NK-92 (cell line): ENCODE data around the gene ATP11A.

Source experiments
- DNase-seq: peaks from one replicate; lab custom pipeline; 2025; ENCODE audit not compliant: unreplicated experiment; lab: John Stamatoyannopoulos, UW

Gene ATP11A

GRCh38 chr13:112721198-112722104 is 31.6 kb downstream of the ATP11A start:
- no peak for DNase-seq

GRCh38 chr13:112722433-112723263 is 32.8 kb downstream of the ATP11A start:
- no peak for DNase-seq

DNA sequence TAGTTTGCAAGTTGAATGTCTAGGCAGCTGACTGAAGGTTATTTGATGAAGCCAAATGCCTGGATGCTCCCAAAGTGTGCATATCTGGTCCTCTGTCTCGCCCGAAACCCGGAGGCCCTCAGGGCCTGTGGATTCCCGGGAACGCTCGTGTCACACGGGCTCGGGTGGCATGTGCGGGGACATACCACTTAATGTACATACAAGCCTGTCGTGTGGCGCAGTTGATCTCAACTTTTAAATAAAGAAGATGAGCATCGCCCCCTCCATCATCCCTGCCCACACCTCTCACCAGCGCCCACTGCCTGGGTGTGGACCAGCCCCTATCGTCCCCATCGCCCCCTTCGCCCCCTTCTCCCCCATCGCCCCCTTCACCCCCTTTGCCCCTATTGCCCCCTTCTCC is 33.9 kb downstream of the ATP11A start:
- no peak for DNase-seq

DNA sequence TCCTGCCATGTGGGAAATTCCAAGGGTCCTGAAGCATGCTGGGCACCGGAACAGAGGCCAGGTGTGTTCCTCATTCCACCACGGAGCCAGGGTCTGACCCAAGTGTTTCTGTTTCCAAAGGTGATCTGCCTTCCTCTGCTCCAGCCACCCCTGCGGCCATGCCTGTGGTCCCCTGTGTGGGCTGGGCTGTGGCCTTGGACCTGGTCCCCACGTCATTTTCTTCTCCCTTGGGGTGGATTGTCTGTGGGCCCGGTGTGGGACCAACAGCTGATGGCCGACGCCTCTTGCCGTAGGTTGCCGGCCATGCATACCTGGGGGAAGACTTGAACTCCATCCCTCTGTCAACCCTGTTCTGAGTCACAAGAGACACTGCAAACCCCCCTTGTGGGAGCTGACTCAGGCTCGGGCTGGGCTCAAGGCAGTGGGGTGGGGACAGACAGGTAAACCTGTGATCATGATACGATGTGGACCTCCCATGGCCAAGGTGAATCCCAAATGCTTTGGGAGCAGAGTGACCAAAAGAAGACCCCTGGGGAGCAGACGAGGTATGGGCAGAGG is 35.0 kb downstream of the ATP11A start:
- no peak for DNase-seq

DNA sequence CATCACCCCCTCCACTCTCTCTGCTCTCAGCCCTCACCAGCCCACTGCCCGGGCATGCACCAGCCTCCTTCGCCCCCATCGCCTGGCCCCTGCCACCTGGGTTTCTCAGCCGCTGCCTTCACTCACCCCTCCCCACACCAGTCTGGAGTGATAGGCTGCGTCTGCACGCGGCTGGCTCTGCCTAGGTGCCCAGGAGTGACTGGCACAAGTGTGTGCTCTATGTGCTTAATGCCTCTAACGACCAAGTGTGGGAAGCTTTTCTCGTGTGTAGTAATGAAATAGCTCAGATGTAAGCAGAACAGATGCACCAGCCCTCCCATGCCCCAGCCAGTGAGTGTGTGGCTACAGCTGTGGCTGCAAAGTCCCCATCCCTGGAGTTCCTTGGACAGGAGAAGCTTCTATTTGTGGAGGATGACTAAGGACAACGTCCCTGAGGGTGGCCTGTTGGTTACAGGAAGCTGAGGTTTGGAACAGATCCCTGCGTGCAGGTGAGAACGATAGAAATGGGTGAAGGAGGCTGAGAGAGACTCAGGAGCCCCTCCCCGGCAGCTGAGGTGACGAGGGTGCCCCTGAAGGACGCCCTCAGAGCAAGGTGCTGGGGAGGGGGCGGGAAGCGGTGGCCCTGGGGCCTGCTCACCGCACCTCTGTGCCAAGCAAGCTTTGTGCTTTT is 35.6 kb downstream of the ATP11A start:
- DNase-seq = no peak

DNA sequence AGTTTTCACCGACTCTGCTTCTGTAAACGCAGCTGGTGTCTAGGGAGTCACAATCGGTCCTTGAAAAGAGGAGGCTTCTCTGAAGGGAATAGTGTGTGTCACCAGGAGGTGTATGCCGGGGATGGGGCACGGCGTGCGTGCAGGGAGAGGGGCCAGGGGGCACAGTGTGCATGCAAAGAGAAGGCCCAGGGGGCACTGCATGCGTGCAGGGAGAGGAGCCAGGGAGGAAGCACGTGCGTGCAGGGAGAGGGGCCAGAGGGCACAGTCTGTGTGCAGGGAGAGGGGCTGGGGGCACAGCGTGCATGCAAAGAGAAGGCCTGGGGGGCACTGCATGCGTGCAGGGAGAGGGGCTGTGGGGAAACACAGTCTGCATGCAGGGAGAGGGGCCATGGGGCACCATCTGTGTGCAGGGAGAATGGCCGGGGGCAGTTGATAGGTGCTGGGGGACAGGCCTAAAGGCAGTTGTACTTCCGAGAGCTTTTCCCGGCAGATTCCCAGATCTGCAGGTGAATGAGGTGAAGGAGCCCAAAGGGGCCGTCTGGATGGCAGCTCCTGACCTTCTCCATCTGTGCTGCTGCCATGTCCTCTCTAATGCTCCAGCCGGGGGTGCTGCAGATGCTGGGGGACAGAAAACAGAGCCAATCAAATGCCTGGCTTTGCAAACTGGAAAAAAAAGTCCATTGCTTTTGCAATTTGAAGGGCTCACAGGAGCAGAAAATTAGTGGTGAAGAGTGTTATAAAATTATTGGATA is 36.4 kb downstream of the ATP11A start:
- DNase-seq = no peak

DNA sequence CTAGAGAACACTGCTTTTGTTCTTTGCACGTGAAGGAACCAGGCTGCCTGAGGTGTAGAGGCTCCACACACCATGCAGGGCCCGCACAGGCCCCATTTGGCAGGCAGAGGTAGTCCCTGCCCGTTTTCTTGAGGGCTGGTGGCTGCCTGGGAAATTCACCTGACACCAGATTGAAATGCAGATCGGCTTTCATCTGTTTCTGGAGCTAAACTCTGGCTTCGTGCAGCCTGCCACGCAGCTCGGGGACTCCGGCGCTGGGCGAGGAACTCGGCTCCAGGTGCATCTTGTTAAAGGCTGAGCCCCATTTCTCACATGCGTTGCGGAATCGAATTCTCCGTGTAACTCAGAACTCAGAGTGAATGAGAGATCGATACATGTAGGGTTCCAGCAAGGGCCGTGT is 37.7 kb downstream of the ATP11A start:
- no peak for DNase-seq

DNA sequence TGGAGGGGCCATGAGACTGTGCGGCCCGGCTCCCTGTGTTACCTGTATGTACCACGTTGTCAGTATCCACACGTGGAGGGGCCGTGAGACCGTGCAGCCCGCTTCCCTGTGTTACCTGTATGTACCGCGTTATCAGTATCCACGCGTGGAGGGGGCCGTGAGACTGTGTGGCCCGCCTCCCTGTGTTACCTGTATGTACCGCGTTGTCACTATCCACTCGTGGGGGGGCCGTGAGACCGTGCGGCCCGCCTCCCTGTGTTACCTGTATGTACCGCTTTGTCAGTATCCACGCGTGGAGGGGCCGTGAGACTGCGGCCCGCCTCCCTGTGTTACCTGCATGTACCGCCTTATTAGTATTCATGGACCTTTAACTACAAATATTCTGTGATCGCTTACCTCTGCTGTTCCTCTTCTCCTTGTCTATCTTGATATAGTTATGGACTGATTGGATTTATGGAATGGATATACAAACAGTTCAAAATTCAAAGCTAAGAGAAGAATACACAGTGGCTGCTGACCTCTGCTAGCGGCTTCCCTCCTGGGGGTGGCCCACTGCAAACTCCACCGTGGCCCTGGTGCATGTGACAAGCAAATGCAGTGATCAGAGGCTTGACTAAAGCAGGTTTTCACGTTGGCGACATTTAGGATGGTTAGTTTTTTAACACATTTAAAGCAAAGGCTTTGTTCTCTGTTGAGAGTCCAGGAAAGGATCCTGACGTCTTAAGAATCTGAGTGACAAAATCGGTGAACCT is 38.7 kb downstream of the ATP11A start:
- DNase-seq = no peak

DNA sequence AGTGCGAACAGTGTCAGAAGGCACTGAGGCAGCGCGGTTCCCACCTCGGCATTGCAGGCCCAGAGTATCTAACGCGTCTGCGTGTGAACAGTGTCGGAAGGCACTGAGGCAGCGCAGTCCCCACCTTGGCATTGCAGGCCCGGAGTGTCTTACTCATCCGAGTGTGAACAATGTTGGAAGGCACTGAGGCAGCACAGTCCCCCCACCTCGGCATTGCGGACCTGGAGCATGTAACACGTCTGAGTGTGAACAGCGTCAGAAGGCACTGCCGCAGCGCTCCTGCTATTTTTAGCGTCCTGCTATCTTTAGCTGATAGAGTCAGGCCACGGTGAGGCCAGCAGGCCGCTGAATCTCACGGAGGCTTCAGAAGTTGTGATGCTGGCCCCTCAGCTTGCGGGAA is 39.6 kb downstream of the ATP11A start:
- no peak for DNase-seq

GRCh38 chr13:112730157-112730671 is 40.4 kb downstream of the ATP11A start:
- no peak for DNase-seq

DNA sequence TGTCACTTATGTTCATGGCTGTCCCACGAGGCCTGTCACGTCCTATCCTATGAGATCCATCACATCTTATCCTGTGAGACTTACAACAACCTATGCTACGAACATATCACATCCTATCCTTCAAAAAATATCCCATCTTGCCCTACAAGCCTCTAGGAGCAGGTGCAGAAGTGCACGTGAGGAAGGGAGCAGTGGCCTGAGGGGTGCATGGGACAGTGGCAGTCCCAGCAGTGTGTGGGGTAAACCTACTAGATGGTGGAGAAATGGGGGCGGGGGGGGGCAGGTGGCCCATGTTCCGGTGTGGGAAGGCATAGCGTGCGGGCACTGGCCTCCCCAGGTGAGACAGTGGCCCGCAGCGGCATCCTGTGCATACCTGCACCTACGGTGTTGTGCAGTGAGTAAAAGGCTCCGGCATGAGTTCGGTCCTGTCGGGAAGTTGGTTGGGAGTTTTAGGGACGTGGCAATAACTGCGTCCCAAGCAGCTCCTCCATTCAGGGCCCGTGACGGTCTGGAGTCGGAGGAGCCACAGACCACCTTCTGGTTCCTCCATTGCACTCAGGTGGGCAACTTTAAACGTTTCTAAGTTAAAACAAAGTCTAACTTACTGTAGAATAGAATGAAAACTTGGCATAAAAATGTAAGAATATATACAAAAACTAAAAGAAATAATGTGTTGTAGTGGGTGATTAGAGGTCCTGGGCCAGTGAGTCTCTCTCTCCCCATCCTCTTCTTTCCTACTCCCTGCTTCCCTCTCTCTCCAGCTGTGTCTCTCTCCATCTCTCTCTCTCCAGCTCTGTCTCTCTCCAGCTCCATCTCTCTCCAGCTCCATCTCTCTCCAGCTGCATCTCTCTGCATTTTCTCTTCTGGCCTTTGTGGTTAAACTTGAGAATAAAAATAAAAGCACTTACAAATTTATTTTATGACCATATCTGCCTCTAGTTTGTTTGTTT is 42.1 kb downstream of the ATP11A start:
- no peak for DNase-seq

DNA sequence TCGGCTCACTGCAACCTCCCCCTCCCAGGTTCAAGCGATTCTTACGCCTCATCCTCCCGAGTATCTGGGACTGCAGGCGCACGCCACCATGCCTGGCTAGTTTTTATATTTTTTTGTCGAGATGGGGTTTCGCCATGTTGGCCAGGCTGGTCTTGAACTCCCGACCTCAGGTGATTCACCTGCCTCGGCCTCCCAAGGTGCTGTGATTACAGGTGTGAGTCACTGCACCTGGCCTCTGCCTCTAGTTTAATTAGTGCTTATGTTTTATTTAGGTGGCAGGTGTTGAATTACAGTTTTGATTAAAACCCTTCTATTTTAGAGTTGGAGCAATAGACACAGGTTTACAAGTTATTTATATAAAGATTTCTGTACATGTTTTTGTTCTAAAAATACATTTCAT is 42.8 kb downstream of the ATP11A start:
- DNase-seq = no peak

GRCh38 chr13:112733112-112733511 is 43.3 kb downstream of the ATP11A start:
- no peak for DNase-seq

DNA sequence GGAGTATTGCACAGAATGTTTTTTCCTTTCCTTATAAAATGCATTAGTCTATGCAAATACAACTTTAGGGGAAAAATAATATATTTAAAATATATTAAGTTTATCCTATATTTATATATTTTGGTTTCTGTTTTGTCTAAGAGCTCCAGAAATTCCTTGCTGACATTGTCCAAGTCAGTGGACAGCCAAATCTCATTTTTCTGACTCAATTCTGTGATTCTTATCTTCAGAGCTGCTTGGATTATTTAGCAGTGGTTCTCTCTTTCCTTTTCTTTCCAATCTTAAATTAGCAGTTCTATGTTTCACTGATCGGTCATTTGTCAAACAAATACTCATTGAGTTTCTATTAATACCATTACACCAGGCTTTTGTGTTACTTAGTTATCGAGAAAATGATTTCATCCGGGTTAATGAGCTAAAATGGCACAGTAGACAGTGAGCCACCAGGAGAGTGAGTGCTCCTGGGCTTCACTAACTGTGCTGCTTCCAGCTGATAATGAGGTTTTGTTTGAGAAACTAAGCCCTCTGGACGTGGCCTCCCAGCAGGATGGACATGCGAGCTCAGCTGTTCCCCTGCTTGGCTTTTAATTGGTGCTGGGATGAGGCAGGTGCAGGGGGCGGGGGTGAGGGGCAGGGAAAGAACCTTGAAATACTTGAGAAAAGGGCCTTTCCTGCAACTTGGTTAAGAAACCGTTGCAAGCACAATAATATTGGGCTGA is 44.0 kb downstream of the ATP11A start:
- DNase-seq = no peak

GRCh38 chr13:112734696-112735547 is 45.1 kb downstream of the ATP11A start:
- DNase-seq = no peak

DNA sequence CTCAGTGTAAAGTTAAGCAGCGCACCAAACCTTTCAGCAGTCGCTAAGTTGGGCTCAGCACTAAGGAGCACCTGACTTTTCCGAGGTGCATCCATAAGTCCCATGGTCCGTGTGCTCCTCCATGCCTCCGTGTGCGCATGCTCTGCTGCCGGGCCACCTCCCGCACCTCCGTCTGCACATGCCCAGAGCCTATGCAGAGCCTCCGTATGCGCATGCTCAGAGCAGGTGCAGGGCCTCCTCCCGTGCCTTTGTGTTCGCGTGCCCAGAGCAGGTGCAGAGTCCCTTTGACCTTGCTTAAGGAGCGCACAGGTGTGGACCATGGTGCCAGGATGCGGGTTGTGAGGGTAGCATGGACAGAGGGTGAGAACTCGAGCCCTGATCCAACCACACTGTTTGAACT is 46.0 kb downstream of the ATP11A start:
- DNase-seq = no peak

GRCh38 chr13:112737294-112737693 is 47.5 kb downstream of the ATP11A start:
- no peak for DNase-seq
